Esophagus squamous epithelium (tissue), 4 donors: ENCODE measurements around the gene BMF.

Experiments used
- CTCF ChIP-seq, 6 experiments: fragments of 450-650 bp in 4 of 6; fragments of 200-600 bp in 2 of 6; sonication (generic) in 2 of 6; IDR thresholded peaks; one replicate each; pipeline ENCODE4 v1.5.1; 2016 to 2019; ENCODE audit warnings: antibody characterized with exemption in 6 of 6, mild to moderate bottlenecking in 4 of 6, moderate library complexity in 4 of 6
- POLR2A ChIP-seq, 4 donors: fragments of 450-650 bp; IDR thresholded peaks; one replicate each; pipeline ENCODE4 v1.6.1; 2017; ENCODE audit warnings: antibody characterized with exemption in 4 of 4, mild to moderate bottlenecking in 4 of 4, moderate library complexity in 3 of 4

GRCh38 chr15:40115670-40116093 lies 7.0 kb upstream of the BMF start:
- no peak for TF ChIP-seq POLR2A (IDR thresholded peaks at IDR 0.05)
- TF ChIP-seq CTCF (IDR thresholded peaks at IDR 0.05): no peak
